HG02870 (cell line): ENCODE data around the gene STARD13.

Experiments
- ATAC-seq: cut with Tn5 transposase; IDR thresholded peaks from one replicate; pipeline ENCODE4 v1.9.1; 2021; ENCODE audit warnings: mild to moderate bottlenecking, moderate library complexity; ENCODE audit not compliant: unreplicated experiment

The STARD13 gene, protein sequence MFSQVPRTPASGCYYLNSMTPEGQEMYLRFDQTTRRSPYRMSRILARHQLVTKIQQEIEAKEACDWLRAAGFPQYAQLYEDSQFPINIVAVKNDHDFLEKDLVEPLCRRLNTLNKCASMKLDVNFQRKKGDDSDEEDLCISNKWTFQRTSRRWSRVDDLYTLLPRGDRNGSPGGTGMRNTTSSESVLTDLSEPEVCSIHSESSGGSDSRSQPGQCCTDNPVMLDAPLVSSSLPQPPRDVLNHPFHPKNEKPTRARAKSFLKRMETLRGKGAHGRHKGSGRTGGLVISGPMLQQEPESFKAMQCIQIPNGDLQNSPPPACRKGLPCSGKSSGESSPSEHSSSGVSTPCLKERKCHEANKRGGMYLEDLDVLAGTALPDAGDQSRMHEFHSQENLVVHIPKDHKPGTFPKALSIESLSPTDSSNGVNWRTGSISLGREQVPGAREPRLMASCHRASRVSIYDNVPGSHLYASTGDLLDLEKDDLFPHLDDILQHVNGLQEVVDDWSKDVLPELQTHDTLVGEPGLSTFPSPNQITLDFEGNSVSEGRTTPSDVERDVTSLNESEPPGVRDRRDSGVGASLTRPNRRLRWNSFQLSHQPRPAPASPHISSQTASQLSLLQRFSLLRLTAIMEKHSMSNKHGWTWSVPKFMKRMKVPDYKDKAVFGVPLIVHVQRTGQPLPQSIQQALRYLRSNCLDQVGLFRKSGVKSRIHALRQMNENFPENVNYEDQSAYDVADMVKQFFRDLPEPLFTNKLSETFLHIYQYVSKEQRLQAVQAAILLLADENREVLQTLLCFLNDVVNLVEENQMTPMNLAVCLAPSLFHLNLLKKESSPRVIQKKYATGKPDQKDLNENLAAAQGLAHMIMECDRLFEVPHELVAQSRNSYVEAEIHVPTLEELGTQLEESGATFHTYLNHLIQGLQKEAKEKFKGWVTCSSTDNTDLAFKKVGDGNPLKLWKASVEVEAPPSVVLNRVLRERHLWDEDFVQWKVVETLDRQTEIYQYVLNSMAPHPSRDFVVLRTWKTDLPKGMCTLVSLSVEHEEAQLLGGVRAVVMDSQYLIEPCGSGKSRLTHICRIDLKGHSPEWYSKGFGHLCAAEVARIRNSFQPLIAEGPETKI

GRCh38 chr13:33285420-33286124 lies at the start of gene STARD13:
Gene STARD13, minus strand, starts transcription at chr13:33285755. Its CDS starts 117 bp downstream, at chr13:33285638.
- peak; percentile 76 for ATAC-seq

DNA sequence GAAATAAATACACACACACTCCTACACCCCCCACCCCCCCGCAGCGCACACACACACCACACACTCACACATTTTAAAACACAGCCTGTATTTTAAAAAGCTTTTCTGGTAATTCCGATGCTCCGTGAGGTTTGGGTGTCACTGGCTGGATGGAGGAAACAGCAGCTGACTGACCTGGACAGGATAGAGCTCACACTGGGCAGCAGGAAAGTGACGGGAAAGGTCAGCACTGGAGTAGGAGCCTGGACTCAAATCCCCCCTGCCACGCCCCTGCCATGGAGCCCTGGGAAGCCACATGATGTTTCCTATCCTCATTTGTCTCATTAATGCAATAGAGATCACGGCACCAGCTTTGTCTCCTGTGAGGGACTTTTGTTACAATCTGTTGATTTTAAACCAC lies 49.3 kb upstream of the STARD13 start:
- no peak for ATAC-seq

- no peak for ATAC-seq
Observed at GRCh38 chr13:33331962-33332361, 46.4 kb upstream of the STARD13 start.

GRCh38 chr13:33330483-33330882 lies 44.9 kb upstream of the STARD13 start:
- no peak for ATAC-seq

- ATAC-seq: no peak
Observed at GRCh38 chr13:33328701-33329100, 43.1 kb upstream of the STARD13 start.

DNA sequence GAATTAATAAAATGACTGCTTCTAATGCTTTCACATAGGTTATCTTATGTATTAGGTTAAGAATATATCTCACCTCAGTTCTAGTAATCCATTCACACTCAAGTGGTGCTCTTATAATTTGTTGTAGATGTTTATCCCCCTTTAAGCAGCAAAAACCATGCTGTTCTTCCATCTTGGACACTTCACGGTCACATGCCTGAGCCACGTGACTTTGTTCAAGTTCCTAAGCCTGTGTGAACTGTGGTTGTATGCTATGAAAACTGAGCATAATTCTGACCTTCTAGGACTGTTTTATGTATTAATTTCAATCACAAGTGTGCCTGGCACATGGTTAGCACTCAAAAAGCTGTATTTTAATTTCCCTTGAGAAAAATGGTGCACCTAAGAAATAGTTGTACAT lies 41.2 kb upstream of the STARD13 start:
- no peak for ATAC-seq

DNA sequence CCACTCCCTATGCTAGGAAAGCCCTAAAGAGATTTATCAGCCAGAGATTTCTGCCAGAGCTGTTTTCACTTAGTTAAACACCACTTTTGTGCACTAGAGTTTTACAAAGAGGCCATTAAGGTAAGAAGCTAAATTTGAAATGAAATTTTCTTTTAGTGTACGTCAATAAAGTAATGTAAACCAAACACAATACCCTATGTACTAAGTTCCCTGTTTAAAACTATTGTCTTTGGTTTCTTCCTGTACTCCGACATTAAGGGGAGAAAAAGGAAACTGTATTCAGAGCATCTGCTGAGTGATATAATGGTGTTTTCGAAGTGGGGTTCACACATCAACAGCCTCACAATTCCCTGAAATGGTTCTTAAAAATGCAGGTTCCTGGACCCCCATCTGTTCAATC lies 40.7 kb upstream of the STARD13 start:
- no peak for ATAC-seq

- ATAC-seq: no peak
Observed at GRCh38 chr13:33323801-33324510, 38.4 kb upstream of the STARD13 start.

- ATAC-seq: no peak
Observed at GRCh38 chr13:33322965-33323668, 37.6 kb upstream of the STARD13 start.

- no peak for ATAC-seq
Observed at GRCh38 chr13:33322543-33322809, 36.9 kb upstream of the STARD13 start.

GRCh38 chr13:33321686-33322542 lies 36.4 kb upstream of the STARD13 start:
- no peak for ATAC-seq

DNA sequence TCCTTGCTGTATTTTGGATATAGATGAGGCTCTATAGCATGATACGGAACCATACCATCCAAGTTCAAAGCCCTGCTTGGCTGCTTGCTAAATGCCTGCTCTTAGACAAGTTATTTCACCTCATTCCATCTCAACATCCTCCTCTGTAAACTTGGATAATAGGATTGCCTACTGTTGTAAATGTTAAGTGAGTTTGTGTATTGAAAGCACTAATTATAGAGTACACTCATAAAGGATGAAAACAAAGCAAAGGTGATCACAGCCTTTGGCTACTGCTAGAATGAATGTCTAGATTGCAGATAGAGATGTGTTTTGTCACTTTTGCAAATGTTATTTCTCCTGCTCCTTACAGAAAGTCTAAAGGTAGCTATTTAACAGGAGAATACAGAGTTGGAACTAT lies 34.3 kb upstream of the STARD13 start:
- ATAC-seq: no peak

GRCh38 chr13:33318744-33319143 lies 33.2 kb upstream of the STARD13 start:
- no peak for ATAC-seq

GRCh38 chr13:33318037-33318436 lies 32.5 kb upstream of the STARD13 start:
- ATAC-seq: no peak

DNA sequence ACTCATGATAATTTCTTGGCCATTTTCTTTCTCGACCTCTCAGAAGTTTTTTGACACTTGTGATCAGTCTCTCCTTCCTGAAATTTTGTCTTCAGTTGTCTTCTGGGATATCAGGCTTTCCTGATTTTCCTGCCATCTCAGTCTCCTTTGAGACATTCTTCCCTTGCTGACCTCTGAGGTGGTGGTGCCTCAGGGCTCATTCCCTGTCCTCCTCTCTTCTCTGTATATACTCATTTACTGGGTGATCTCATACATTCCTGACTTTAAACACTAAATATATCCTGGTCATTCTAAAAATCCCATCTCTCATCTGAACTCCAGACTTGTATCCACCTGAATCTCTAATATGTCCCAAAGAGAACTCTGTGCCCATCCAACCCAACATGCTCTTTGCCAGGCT lies 31.3 kb upstream of the STARD13 start:
- no peak for ATAC-seq

GRCh38 chr13:33313504-33313903 lies 27.9 kb upstream of the STARD13 start:
- ATAC-seq: no peak

DNA sequence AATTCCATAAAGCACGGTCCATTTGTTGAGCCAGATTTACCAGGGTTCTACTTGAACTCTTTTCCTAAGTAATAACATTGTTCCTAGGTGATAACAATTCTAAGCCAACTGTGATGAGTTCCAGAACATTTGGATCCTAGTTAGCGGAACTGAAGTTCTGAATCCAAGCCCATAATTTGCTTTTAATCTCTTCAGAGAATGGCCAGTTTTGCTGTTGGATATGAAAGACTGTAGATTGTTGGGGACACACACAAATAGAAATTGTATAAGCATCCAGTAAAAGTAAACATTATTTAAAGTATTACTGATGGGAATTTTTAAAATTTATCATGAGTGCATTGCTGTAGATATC lies 27.3 kb upstream of the STARD13 start:
- ATAC-seq: no peak

DNA sequence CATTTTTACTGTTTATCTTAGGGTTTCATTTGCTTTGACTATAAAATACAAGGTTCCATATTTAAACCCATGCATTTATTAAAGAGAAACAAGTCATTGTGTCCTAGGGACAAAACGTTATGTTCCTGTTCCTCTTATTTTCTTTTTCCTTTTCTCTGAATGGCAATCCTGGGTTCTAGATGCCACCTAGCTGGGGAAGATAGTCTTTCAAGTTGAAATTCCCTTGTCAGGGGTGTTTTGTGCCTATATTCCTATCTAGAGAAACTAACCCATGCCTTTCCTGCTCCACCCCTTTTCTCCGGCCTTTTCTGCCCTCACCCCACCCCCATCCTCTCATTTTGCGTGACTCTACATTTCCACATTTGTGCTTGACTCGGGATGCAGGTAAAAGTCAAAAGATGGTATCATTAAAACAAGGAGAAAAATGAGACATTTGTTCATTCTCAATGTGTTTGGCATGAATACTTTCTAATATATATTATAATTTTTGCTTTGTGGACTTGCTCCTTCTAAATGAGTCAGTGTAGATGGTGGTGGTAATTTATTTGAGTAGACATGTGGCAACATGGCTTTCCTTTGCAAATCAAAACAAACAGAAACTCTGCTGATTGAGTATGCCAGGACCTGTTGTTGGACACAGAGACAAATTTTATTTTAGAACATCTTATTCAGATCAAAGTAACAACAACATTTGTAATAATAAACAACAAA lies 26.8 kb upstream of the STARD13 start:
- no peak for ATAC-seq
